ENCODE results near the gene HLA-E.

- no peak for TF ChIP-seq CTCF (IDR thresholded peaks at IDR 0.05)
- no peak for TF ChIP-seq EZH2 (IDR thresholded peaks at IDR 0.05; ENCODE audit: borderline replicate concordance, insufficient read depth, low read depth, low read length, poor library complexity, severe bottlenecking)
Measured at GRCh38 chr6:30533460-30534294, 44.4 kb downstream of the HLA-E start.

Measured in B cell (primary cell).